ENCODE results near the gene CCNDBP1.
"Not testable (repeated sequence)": the region's sequence is repeated elsewhere in the genome, so short reads cannot be mapped to it uniquely, and the experiment has no call there.

The CCNDBP1 gene

DNA sequence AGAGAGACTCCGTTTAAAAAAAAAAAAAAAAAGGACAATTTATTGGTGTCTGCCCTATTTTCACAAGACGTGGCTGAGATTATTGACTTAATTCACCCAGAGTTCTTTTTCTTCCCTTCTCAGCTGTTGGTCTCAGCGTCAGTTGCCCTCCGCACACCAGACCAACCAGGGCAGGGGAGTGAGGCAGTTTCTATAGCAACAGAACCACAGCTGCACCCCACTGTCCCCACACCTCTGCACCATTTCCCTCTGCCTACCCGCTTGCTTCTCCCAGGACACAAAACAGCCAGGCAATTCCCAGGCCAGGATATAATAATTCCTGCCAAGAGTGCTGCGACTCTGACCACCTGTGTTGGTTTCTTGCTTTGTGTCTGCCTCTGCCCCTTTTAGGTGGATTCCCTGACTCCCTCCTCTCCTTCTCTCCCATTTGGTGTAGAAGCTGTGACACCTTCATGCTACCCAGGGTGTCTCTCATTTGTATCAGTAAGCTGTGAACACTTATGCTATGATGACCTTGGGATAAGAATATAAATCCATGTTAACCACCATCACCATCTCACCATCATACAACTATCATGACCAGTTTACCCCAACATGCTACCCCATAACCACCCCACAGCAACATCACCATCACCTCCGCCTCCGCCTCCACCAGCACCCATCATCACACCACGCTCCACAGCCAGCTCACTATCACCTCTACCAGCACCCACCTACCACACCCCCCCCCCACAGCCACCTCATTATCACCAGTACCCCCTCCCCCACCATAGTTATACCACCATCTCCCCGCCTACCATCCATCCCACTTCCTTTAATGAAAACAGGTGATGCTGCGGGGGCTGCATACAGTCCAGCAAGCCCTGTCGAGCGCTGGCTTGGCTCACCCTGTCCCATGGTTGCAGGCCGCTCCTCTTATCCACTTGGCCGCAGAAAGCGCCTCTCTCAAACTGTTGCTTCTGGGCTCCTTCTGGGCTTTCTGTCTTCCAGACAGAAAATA is 35.0 kb downstream of the CCNDBP1 start:
- Mint-ChIP-seq H3K4me1 (no peaks in the 10 kb centered on the region), H3K27me3 (peaks cover 37% of the 10 kb centered on the region), H3K27ac (no peak overlapping the region), H3K9me3 (peaks cover 0 to 7% of the 10 kb centered on the region in 2 donors), H3K4me3 (no peak overlapping the region)
- DNase-seq = no peak
- ATAC-seq = no peak

DNA sequence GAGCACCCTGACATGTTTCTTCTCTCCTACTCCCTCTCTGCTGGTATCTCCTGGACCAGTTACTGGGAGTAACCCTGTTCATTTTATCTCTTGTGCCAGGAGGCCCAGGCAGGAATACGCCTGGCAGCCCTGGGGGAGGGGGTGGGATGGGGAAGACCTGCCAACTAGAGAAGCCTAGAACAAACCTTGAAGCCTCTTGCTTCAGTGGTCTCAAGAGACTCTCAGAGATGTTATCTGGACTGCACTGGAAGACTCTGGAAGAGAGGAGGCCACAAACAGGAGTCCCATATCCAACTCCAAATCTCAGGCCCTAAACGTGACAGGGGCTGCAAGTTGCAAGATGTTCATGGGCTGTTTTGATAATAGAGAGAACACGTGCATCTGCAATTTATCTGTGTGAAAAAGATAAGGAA is 35.8 kb downstream of the CCNDBP1 start, which contains the start of gene EPB42:
Gene EPB42, minus strand, starts transcription at position 28 of the 413 bp plus-strand sequence. CDS start 193 bp downstream, outside the sequence.
- no peak for ATAC-seq
- peaks cover 44% of the 10 kb centered on the region for H3K27me3 Mint-ChIP-seq
- no peak for DNase-seq
- no peak within 1 kb of the TSS for H3K4me3 Mint-ChIP-seq
- H3K4me1 Mint-ChIP-seq = peaks cover 8% of the 10 kb centered on the region
- peak within 1 kb of the TSS in 1 of 2 donors; percentile 42 for H3K27ac Mint-ChIP-seq
- peaks cover 0 to 7% of the 10 kb centered on the region in 2 donors for H3K9me3 Mint-ChIP-seq

DNA sequence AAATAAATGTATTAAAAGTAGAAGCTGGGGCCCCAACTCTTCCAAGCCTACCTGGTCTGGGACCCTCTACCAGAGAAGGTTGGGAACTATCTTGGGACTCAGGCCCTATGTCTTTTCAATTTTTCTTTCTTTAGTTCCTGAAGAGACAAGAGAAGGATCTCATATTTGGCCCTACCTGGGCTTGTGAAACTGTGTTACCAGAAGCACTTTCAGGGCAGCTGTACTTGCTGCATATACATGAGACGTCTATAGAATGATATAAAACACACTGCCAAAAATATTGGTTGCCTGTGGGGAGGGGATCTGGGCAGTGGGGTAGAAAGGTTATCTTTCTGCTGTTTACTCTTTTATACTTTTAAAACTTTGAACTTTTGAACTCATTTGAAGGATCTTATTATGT is 36.2 kb downstream of the CCNDBP1 start:
- H3K27ac Mint-ChIP-seq = no peak overlapping the region
- peaks cover 0 to 7% of the 10 kb centered on the region in 2 donors for H3K9me3 Mint-ChIP-seq
- no peak overlapping the region for H3K4me3 Mint-ChIP-seq
- ATAC-seq = no peak
- H3K27me3 Mint-ChIP-seq = peaks cover 47% of the 10 kb centered on the region
- DNase-seq = no peak
- H3K4me1 Mint-ChIP-seq = peaks cover 9% of the 10 kb centered on the region

DNA sequence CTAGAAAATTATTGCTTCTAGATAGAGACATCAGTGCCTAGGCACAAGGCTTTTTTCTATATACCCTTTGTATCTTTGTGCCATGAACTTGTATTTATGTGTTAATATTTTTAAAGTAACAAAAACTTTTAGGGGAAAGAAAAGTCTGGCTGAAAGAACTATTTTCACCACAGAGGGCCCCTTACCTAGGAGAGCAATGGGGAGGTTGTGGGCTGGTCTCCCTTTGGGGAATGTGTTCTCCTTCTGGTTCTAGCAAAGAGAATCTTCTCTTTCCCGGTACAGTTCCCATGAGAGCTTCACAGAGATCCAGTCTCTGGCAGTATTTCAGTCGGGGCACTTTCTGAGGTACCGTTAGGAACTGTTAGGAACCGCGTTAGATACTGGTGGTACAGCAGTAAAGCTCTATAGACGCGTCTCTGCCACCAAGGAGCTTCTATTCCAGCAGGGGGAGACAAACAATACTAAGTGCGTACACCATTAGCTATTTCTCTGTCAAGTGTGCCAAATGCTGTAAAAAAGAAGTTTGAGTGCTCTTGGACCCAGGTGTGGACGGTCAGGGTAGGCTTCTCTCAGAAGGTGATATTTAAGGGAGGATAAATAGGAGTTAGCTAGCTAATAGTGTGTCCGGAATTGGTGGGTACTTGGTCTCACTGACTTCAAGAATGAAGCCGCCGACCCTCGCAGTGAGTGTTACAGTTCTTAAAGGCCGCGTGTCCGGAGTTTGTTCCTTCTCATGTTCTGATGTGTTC is 40.2 kb downstream of the CCNDBP1 start:
- H3K4me3 Mint-ChIP-seq = peak overlapping the region; percentile 28 to 58
- peaks cover 9% of the 10 kb centered on the region for H3K4me1 Mint-ChIP-seq
- H3K27ac Mint-ChIP-seq = no peak overlapping the region
- no peaks in the 10 kb centered on the region for H3K9me3 Mint-ChIP-seq
- ATAC-seq = peak; percentile 98
- peak; percentile 48 to 58 for DNase-seq
- peaks cover 46% of the 10 kb centered on the region for H3K27me3 Mint-ChIP-seq

DNA sequence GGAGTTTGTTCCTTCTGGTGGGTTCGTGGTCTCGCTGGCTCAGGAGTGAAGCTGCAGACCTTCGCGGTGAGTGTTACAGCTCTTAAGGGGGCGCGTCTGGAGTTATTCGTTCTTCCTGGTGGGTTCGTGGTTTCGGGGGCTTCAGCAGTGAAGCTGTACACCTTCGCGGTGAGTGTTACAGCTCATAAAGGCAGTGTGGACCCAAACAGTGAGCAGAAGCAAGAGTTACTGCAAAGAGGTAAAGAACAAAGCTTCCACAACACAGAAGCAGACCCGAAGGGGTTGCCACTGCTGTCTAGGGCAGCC is 40.7 kb downstream of the CCNDBP1 start:
- not testable (repeated sequence) for DNase-seq, H3K9me3 Mint-ChIP-seq, H3K4me1 Mint-ChIP-seq, ATAC-seq, H3K27ac Mint-ChIP-seq
- peak overlapping the region; percentile 23 to 58 for H3K4me3 Mint-ChIP-seq
- H3K27me3 Mint-ChIP-seq = peaks cover 41% of the 10 kb centered on the region

DNA sequence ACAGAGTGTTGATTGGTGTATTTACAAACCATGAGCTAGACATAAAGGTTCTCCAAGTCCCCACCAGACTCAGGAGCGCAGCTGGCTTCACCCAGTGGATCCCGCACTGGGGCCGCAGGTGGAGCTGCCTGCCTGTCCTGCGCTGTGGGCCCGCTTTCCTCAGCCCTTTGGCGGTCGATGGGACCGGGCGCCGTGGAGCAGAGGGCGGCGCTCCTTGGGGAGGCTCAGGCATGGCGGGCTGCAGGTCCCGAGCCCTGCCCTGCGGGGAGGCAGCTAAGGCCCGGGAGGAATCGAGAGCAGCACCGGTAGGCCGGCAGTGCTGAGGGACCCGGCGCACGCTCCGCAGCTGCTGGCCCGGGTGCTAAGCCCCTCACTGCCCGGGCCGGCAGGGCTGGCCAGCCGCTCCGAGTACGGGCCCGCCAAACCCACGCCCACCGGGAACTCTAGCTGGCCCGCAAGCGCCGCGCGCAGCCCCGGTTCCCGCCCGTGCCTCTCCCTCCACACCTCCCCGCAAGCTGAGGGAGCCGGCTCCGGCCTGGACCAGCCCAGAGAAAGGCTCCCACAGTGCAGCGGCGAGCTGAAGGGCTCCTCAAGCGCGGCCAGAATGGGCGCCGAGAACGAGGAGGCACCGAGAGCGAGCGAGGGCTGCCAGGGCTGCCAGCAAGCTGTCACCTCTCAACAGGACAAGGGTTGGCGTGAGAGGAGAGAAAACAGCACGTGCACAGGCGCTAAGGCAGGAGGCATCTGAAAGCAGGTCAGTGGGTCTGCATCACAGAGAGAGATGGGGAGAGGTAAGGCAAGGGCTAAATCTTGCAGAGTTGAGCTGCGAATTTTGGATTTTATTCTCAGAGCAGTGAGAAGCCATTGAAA is 41.5 kb downstream of the CCNDBP1 start:
- ATAC-seq (no peak), DNase-seq (no peak)
- H3K27ac Mint-ChIP-seq = no peak overlapping the region
- no peaks in the 10 kb centered on the region for H3K9me3 Mint-ChIP-seq
- H3K4me1 Mint-ChIP-seq = peaks cover 9% of the 10 kb centered on the region
- H3K27me3 Mint-ChIP-seq = peaks cover 35% of the 10 kb centered on the region
- no peak overlapping the region for H3K4me3 Mint-ChIP-seq

DNA sequence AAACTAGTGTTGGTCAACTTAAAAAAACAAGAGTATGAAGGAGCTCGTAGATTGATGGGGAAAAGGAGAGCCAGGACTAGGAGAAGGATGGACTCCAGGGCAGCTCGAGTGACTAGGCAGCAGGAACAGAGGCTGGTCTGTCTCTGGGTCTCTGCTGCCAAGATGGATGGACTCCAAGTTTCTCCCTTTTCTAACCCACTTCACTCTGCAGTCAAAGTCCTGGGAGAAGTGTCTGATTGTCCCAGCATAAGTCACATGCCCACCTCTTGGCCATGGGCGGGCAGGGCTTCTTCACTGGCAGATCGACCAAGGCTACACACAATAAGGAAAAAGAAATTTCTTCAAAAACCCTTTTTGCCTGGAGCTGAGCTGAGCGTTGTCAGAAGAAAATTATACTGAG is 44.8 kb downstream of the CCNDBP1 start:
- no peaks in the 10 kb centered on the region for H3K9me3 Mint-ChIP-seq
- H3K27ac Mint-ChIP-seq = no peak overlapping the region
- peaks cover 31% of the 10 kb centered on the region for H3K27me3 Mint-ChIP-seq
- peaks cover 9% of the 10 kb centered on the region for H3K4me1 Mint-ChIP-seq
- DNase-seq (no peak), ATAC-seq (no peak)
- no peak overlapping the region for H3K4me3 Mint-ChIP-seq

DNA sequence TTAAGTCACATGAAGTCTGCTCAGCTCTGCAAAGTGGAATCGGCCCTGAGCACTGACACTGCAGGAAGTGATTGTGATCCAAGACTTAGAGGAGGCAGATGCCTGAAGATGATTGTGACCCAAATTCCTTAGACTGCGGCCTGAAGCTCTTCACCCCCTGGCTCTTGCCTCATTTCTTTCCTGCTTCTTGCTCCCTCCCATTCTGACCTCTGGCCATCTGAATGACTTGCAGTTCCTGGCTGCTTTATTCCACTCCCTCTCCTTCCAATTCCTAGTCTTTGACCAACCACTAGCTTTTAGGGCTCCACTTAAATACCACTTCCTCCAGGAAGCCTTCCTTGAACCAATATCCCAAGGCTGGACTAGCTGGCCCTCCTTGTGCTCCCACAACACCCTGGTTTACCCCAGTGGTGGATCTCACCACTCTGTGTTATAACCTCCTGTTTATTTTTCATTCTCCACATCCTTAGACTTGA is 45.5 kb downstream of the CCNDBP1 start:
- Mint-ChIP-seq H3K4me3 (no peak overlapping the region), H3K27ac (no peak overlapping the region), H3K27me3 (peaks cover 33% of the 10 kb centered on the region), H3K9me3 (no peaks in the 10 kb centered on the region), H3K4me1 (peaks cover 4% of the 10 kb centered on the region)
- DNase-seq (no peak), ATAC-seq (no peak)

DNA sequence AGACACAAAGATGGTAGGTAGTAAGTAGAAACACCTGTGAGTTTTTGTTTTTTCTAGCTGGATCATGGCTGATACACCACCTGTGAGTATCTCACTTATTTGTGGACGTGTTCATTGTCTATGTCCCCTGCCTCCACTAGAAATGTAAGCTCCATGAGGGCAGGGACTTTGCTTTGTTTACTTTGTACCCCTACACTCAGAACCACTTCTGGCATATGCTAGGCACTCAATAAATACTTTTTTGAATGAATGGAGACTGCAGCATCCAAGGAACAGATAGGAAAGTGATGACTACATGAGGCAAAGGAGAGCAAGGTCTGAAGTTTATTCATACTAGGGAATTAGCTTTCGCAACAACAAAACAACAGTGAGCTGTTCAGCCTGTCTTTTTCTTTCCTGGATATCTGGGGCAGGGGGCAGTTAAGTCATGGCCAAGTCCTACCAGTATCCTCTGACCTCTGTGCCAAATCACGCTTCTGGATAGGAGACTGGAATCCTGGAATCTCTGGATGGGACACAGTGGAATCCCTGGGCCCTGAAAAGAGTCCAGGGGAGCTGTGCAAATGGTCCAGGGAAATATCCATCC is 47.2 kb downstream of the CCNDBP1 start:
- Mint-ChIP-seq H3K27me3 (peaks cover 23% of the 10 kb centered on the region), H3K4me1 (no peaks in the 10 kb centered on the region), H3K9me3 (no peaks in the 10 kb centered on the region), H3K27ac (no peak overlapping the region), H3K4me3 (no peak overlapping the region)
- DNase-seq = no peak
- ATAC-seq = no peak

DNA sequence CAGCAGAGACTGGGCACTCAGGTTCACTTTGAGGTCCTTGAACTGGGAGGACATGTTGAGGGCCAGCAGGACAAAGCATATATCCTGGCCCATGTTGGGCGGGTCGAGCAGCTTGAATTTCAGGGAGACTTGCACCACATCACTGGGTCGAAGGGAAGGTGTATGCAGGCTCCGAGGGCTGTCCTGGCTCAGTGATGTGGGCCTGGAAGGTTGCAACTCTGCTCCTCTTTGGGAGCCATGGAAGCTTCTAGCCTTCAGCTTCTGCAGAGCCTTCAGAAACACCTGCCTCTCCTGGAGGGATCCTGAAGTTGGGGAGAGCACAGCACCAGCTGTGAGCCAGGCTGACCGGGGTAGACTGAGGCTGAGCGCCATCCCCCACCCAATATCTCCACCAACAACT is 50.3 kb downstream of the CCNDBP1 start:
- Mint-ChIP-seq H3K4me3 (no peak overlapping the region), H3K4me1 (peaks cover 29% of the 10 kb centered on the region), H3K9me3 (no peaks in the 10 kb centered on the region), H3K27me3 (peaks cover 26% of the 10 kb centered on the region), H3K27ac (peak overlapping the region in 1 of 2 donors; percentile 80)
- ATAC-seq (no peak), DNase-seq (no peak)

DNA sequence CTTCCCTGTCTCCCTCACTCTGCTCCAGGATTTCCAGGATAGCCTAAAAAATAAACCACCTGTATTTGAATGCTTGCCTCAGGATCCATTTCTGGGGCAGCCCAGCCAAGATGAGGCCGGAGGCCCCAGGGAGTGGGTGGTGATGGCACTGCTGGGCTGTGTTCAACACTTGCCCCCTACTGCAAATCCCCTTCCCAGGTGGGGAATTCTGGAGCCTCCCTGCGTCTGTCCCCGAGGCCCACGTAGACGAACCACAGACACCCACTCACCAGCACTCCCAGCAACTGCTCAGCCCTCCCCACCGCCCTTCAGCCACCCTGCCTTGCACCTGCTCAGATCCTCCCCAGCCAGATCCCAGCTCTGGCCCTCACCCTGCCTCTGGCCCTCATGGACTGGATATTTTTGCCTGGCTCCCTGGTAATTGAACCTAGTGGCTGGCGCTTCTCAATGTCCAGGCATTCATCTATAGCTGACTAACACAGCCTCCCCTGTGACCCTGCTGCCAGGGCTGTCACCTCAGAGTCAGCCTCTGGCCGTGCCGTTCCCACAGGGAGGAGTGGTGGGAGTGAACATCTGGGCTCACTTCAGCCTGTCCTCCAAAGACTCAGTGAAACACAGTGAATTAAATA is 52.8 kb downstream of the CCNDBP1 start:
- Mint-ChIP-seq H3K27me3 (peaks cover 26% of the 10 kb centered on the region), H3K27ac (no peak overlapping the region), H3K9me3 (no peaks in the 10 kb centered on the region), H3K4me1 (peaks cover 30% of the 10 kb centered on the region), H3K4me3 (no peak overlapping the region)
- ATAC-seq (no peak), DNase-seq (no peak)

DNA sequence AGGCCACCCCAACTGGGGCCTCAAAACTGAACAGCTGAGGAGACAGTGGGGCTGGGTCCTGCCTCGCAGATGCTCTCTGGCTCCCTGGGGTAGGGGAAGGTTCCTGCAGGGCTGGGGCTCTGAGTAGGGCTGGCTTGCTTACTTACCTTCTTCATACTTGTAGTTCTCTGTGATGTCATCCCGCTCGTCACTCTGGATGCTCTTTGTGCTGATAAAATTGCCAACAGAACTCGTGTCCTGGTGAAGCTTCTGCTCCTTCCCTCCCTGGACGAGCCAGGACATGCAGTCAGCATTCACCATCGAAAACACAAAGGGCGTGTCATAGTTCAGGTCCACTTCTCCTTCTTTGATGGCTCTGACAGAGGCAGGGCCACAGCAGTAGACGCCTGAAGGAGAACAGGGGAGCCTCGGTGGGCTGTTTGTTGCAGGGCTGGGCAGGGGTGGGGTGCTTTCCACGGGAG is 53.5 kb downstream of the CCNDBP1 start:
- H3K9me3 Mint-ChIP-seq = no peaks in the 10 kb centered on the region
- peak overlapping the region in 1 of 2 donors; percentile 87 for H3K27ac Mint-ChIP-seq
- ATAC-seq = no peak
- no peak for DNase-seq
- no peak overlapping the region for H3K4me3 Mint-ChIP-seq
- peaks cover 30% of the 10 kb centered on the region for H3K4me1 Mint-ChIP-seq
- peaks cover 26% of the 10 kb centered on the region for H3K27me3 Mint-ChIP-seq

DNA sequence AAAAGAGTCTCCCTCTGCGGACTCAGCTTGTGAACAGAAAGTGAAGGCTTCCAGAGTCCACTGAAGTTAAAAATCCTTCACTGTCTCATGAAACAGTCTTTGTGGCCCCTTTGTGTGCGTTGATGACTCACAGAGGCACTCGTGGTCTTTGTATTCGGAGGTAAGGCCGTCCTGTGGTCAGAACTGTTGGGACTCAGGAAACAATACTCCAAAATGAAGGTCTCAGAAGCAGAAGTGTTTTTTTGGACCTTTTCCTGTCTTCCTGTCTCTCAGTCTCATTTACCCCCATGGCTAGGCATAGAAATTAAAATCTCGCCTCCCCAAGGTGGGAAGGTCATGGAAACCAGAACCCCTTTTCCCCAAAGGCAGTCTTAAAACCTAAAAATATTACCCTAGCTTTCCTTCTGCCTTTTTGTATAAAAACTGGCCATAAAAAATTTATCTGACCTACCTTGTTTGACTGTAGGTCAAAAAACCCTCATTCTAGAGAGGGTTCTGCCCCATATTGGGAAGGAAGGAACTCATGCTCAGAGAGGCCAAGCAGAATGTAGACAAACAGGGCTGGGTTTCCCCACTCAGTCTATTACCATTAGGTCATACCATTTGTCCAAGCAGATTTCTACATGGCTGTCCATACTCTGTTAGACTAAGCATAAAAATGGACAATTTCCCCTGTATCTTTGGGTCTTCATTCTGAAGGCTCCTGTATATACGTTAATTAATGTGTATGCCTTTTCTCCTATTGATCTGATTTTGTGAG is 54.7 kb downstream of the CCNDBP1 start:
- Mint-ChIP-seq H3K27ac (peak overlapping the region in 1 of 2 donors; percentile 62), H3K27me3 (peaks cover 20% of the 10 kb centered on the region), H3K4me1 (peaks cover 30% of the 10 kb centered on the region), H3K9me3 (no peaks in the 10 kb centered on the region), H3K4me3 (peak overlapping the region; percentile 26 to 31)
- peak; percentile 86 for ATAC-seq
- DNase-seq = peak; percentile 14 to 36

DNA sequence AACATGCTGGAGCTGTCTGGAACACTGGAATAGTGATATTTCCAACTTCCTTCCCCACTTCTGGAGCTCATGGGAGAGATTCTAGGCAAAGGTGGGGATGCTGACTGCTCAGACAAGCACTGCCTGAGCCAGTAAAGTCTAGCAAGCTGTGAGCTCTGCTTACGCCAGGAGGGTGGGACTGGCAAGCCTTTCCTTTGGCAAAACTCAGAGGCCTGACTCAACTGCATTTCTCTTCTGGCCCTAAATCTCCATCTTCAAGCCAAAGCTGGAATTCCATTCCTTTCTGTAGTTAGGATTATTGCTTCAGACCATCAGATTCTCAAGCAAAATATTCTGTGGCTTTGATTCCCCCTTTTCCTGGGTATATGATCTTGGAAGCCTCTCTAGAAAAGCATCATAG is 55.9 kb downstream of the CCNDBP1 start:
- no peaks in the 10 kb centered on the region for H3K9me3 Mint-ChIP-seq
- H3K27ac Mint-ChIP-seq = no peak overlapping the region
- ATAC-seq (no peak), DNase-seq (no peak)
- H3K4me1 Mint-ChIP-seq = peaks cover 30% of the 10 kb centered on the region
- no peak overlapping the region for H3K4me3 Mint-ChIP-seq
- H3K27me3 Mint-ChIP-seq = peaks cover 10% of the 10 kb centered on the region

Data from stimulated activated naive CD8-positive, alpha-beta T cell treated with anti-CD3 and anti-CD28 coated beads, Interleukin-15, amount 100 ng/mL, for 72 hours (primary cell).